ENCODE measurements around the gene KHNYN. TPM values are rescaled to one million over a fixed set of nuclear protein-coding genes. Genes with fewer than 3 reads are reported as not detected.

Gene KHNYN
- total and polyA plus RNA-seq, 2 experiments from 2014 or later: 2.7 to 28.1 TPM

DNA sequence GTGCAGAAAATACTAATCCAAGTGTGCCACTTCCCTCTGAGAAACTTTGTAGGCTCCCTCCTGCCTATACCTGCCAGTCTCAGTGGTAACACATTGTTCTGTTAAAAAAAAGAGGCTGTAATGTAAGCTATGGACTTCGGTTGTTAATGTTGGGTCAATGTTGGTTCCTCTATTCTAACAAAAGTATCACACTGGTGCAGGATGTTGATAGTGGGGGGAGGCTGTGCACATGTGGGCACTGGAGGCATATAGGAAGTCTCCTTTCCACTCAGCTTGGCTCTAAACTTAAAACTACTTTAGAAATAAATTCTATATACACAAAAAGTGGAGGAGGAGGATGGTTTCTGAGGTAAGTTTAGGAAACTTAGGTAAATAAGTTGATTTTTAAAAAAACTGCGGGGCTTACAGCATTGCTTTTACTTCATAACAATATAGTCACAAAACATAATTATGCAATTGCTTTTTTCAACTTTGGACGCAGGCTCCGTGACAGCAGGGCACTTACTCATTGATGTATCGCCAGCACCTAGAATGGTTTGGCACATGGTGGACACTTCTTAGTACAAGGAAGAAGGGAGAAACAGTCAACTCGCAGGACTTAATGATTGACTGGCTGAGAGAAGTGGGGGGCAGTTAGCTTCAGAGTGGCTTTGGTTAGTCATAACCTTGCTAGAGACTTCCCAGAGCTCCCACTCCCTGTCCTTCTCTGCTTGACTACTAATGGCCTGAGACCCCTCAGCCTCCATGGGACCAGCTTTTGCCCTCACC lies 38.9 kb upstream of the KHNYN start (continued):
- TF ChIP-seq ZNF462 (CRISPR knock-in tag; IDR thresholded peaks at IDR 0.05): no peak
- TF ChIP-seq EZH2 (IDR thresholded peaks at IDR 0.05; ENCODE audit: low read depth, unreplicated experiment): no peak
- TF ChIP-seq ZNF331 (CRISPR knock-in tag; IDR thresholded peaks at IDR 0.05; ENCODE audit: low read depth): no peak
- TF ChIP-seq CREB1 (CRISPR knock-in tag; IDR thresholded peaks at IDR 0.05; ENCODE audit: low read depth): no peak
- TF ChIP-seq CTCF (conservative IDR thresholded peaks at IDR 0.05; ENCODE audit: low read depth in 2 of 2): no peak
- no peak for TF ChIP-seq STAT1 (IDR thresholded peaks at IDR 0.05; ENCODE audit: unreplicated experiment)
- TF ChIP-seq ZNF114 (CRISPR knock-in tag; IDR thresholded peaks at IDR 0.05): no peak
- TF ChIP-seq ETS1 (IDR thresholded peaks at IDR 0.05): no peak
